Activated CD4-positive, alpha-beta T cell treated with anti-CD3 and anti-CD28 coated beads for 36 hours (primary cell): ENCODE results near the gene SET. TPM values are rescaled to one million over a fixed set of nuclear protein-coding genes. Genes with fewer than 3 reads are reported as not detected.

Experiments used
- ATAC-seq: fragments of 200-7000 bp; cut with Tn5 transposase; one replicate; pipeline ENCODE4 v1.10.0; 2021; ENCODE audit warnings: mild to moderate bottlenecking, moderate library complexity
- CTCF ChIA-PET: fragments of 350-600 bp; sonication (Branson Sonifier 250); formaldehyde crosslinking; loops from one replicate; lab custom pipeline; 2021; ENCODE audit warnings: antibody characterized with exemption; lab: Charles Lee
- POLR2A ChIA-PET: fragments of 350-600 bp; sonication (Branson Sonifier 250); formaldehyde crosslinking; loops from one replicate; lab custom pipeline; 2021; ENCODE audit warnings: antibody characterized with exemption, inconsistent platforms; lab: Charles Lee
- DNase-seq: peaks from one replicate; pipeline ENCODE4 v3.0.0-alpha.2; 2020
- H3K27ac Mint-ChIP-seq: one replicate; pipeline ENCODE4 v1.8.0; 2021; ENCODE audit warnings: mixed read lengths
- H3K27me3 Mint-ChIP-seq: one replicate; pipeline ENCODE4 v1.8.0; 2021; ENCODE audit warnings: mixed read lengths
- H3K36me3 Mint-ChIP-seq: one replicate; pipeline ENCODE4 v1.8.0; 2021; ENCODE audit warnings: low read depth, mixed read lengths
- H3K4me1 Mint-ChIP-seq: one replicate; pipeline ENCODE4 v1.8.0; 2021; ENCODE audit warnings: mixed read lengths
- H3K4me3 Mint-ChIP-seq: one replicate; pipeline ENCODE4 v1.8.0; 2021; ENCODE audit warnings: mild to moderate bottlenecking, moderate library complexity, mixed read lengths
- H3K9me3 Mint-ChIP-seq: one replicate; pipeline ENCODE4 v1.8.0; 2021; ENCODE audit warnings: low read depth, mixed read lengths
- intact Hi-C, 2 experiments: fragments of 100-400 bp; cut with DNase I in 1 of 2; cut with micrococcal nuclease in 1 of 2; formaldehyde crosslinking; loops; one replicate each; pipeline versions ENCODE4 v1.14.2 to v1.15.1; 2022 to 2024; cut with DNase I, micrococcal nuclease
- total RNA-seq, 2 experiments: library from RNA; stranded (reverse); gene quantifications; one replicate each; pipeline ENCODE4 v1.2.3, GENCODE V29; 2021

Gene SET
- total RNA-seq, 2 experiments from 2014 or later = 673 to 682 TPM

DNA sequence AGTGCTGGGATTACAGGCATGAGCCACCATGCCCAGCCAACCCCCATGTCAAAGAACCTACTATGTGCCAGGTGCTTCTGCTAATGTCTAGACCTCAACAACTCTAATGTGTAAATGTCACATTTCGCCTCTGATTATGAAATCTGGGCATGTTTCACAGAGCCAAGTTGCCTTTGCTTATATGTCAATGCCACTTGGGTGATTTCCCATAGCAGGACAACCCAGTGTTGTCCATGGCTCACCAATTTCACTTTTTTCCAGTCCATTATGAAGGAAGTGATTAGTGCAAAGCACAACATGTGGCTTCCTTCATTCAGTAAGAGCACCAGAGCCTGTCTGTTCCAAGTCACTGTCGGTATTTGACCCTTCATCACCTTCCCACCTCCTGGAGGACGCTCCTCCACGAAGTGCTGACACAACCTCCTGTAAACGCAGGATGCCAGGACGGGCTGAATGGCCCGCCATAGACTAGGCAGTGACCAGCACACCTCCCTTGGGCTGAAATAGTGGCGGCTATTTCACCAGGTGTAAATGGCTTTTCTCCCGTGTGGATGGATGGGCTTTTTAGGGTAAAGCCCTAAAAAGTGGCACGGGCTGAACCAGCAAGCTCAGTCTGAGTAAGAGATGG is 12.3 kb downstream of the SET start:
- no peaks in the 10 kb centered on the region for H3K9me3 Mint-ChIP-seq
- peak overlapping the region; percentile 73 for H3K4me3 Mint-ChIP-seq
- no peak overlapping the region for H3K27ac Mint-ChIP-seq
- intact Hi-C loops = loop anchor here (5.0 kb wide), 2 partner anchors 86 to 149 kb away; partner anchors contain the start of genes SPTAN1 (in 1 of the 2) and TBC1D13 (in 1 of the 2)
- H3K36me3 Mint-ChIP-seq = peaks cover 11% of the 10 kb centered on the region
- POLR2A ChIA-PET = interaction anchor here (0.6 kb wide), 1 partner anchor 85 kb away, joined by 4 read pairs; no protein-coding TSS in a partner anchor
- no peaks in the 10 kb centered on the region for H3K27me3 Mint-ChIP-seq
- CTCF ChIA-PET = interaction anchor here (0.7 to 1.4 kb wide), 11 partner anchors 9 to 644 kb away, joined by 3 to 24 read pairs (median 4); no protein-coding TSS in a partner anchor
- H3K4me1 Mint-ChIP-seq = peaks cover 10% of the 10 kb centered on the region
- DNase-seq = no peak
- ATAC-seq = no peak

DNA sequence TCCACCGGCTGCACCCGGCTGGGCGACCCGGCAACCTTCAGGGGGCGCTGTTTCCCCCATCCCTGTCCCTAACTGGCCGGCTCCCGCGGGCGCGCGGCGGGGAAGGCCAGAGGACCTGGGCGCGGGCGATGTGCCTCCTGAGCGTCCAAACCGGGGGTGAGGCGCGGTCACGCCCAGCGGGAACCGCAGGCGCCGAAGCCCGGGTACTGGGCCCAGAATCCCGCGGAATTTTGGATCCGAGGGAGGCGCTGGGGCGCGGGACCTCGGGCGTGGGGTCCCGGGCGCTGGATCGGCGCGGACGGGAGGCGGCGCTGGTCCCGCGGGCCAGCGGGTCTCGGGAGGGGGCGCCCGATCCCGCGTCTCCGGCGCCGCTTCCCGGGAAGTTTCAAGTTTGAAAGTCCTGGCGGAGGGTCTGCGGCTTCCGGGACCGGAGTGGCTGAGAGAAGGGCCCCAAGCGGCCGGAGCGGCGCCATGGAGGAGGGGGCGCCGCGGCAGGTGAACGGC is 13.5 kb downstream of the SET start, which contains the start of gene PKN3:
PKN3 (plus strand) TSS at position 59 of the 504 bp plus-strand sequence; CDS start at position 472, 413 bp downstream.
- peak; percentile 95 for DNase-seq
- Mint-ChIP-seq H3K4me3 (peak within 1 kb of the TSS; percentile 73), H3K27me3 (no peaks in the 10 kb centered on the region), H3K9me3 (no peaks in the 10 kb centered on the region), H3K36me3 (peaks cover 3% of the 10 kb centered on the region), H3K27ac (peak within 1 kb of the TSS; percentile 74), H3K4me1 (peaks cover 10% of the 10 kb centered on the region)
- CTCF ChIA-PET = interaction anchor here (0.6 to 1.4 kb wide), 21 partner anchors 8 to 1581 kb away, joined by 3 to 24 read pairs (median 3); partner anchors contain the start of genes CIZ1, SET and ZDHHC12
- peak; percentile 85 for ATAC-seq
- POLR2A ChIA-PET = interaction anchor here (0.6 kb wide), 2 partner anchors 22 to 90 kb away, joined by 3 read pairs; partner anchors contain the start of gene ZDHHC12
- intact Hi-C loops = loop anchor here (1.0 to 5.0 kb wide), 9 partner anchors 13 to 226 kb away; partner anchors contain the start of genes TBC1D13 (in 2 of the 2), DYNC2I2 (in 1 of the 2), ENDOG (in 1 of the 2) and SET (in 1 of the 2)

DNA sequence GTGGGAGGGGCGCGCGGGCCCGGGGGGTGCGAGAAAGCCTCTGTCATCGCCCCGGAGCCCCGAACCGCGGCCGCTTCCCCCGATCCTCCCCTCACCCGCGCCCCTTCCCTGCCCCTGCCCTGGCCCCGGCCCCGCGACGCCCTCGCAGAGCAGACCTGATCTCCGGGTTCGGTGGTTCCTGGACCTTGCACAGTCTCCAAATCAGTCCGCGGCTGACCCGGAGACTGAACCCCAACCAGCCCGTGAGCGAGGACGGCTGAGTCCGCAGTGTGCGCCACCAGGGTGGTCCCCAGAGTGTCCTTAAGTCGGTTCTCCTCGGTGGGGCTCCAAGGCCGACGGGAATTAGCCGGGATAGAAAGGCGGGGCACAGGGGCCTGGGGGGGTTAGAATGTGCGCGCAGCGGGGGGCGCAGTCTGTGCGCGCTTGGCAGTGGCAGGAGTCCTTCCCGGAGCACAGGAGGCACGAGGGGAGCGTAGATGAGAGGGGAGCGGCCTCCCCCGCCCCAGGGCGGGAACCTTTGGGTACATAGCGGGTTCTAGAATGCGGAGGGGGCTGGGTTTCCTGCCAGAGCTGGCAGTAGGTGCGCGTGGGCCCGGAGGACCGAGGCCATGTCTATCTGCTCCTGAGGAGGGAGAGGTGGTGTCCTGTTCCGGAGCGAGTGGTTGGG is 14.1 kb downstream of the SET start:
- Mint-ChIP-seq H3K9me3 (no peaks in the 10 kb centered on the region), H3K27me3 (no peaks in the 10 kb centered on the region), H3K27ac (peak overlapping the region; percentile 74), H3K4me1 (peaks cover 10% of the 10 kb centered on the region), H3K4me3 (peak overlapping the region; percentile 73), H3K36me3 (no peaks in the 10 kb centered on the region)
- DNase-seq = peak; percentile 61
- ChIA-PET CTCF (interaction anchor here (0.6 to 1.0 kb wide), 4 partner anchors 12 to 115 kb away, joined by 3 to 4 read pairs (median 3); partner anchors contain the start of genes ENDOG and ZDHHC12), POLR2A (interaction anchor here (0.7 kb wide), 1 partner anchor 15 kb away, joined by 4 read pairs; the partner anchor contains the start of gene SET)
- intact Hi-C loops = loop anchor here (1.0 to 5.0 kb wide), 9 partner anchors 14 to 226 kb away; partner anchors contain the start of genes TBC1D13 (in 2 of the 2), DYNC2I2 (in 1 of the 2), ENDOG (in 1 of the 2) and SET (in 1 of the 2)
- ATAC-seq = peak; percentile 40

DNA sequence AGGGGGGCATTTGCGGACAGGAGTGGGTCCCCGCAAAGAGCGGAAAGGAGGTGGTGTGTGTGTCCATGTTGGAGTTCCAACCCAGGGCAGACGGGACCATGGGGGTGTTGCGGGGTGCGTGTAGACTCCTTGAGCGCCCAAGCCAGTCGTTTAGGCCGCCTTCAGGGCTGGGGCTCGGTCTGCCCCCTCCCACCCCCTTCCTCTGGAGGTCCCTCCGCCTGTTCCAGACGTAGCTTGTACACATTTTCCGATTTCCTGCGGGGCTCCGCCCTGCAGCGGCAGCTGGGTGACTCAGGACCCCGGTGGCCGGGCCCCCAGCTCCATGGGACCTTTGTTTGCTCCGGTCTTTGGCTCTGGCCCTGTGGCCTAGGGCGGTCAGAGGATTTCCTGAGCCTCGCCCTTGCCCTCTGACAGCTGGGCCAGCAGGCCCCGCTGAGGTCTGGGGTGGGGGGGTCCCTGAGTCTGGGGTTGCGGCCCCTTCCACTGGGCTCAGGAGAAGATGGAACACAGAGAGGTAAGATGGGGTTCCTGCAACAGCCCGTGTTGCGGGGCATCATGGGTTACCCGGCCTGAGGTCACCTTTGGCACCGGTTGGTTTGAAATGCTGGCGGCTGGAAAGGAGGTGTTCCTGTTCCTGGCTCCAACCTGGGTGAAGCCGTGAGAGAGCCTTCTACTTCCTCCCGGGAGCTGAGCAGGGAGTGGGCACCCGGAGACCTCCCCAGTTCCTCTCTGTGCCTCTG is 14.8 kb downstream of the SET start:
- H3K36me3 Mint-ChIP-seq = no peaks in the 10 kb centered on the region
- POLR2A ChIA-PET = interaction anchor here (0.6 to 0.7 kb wide), 2 partner anchors 12 to 15 kb away, joined by 4 to 6 read pairs; partner anchors contain the start of gene SET
- H3K27ac Mint-ChIP-seq = peak overlapping the region; percentile 74
- peaks cover 10% of the 10 kb centered on the region for H3K4me1 Mint-ChIP-seq
- H3K27me3 Mint-ChIP-seq = no peaks in the 10 kb centered on the region
- H3K9me3 Mint-ChIP-seq = no peaks in the 10 kb centered on the region
- CTCF ChIA-PET = interaction anchor here (0.6 to 1.0 kb wide), 5 partner anchors 13 to 115 kb away, joined by 3 to 4 read pairs (median 3); partner anchors contain the start of genes ENDOG and ZDHHC12
- intact Hi-C loops = loop anchor here (2.0 to 5.0 kb wide), 4 partner anchors 83 to 225 kb away; partner anchors contain the start of genes TBC1D13 (in 2 of the 2) and SPTAN1 (in 1 of the 2)
- peak overlapping the region; percentile 73 for H3K4me3 Mint-ChIP-seq
- ATAC-seq (peak; percentile 10), DNase-seq (peak; percentile 59)

DNA sequence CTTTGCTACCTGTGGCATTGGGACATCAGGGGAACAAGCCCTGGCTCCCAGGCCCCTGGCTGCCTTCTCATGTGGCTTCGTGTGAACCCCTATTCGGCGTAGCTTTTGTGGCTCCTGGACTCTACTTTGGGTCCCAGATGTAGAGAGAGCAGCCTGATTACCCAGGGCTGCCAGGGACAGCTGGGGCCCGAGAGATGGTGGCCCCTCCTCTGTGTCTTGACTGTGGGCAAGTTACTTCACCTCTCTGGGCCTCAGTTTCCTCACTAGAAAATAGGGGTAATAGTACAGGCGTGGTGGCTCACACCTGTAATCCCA is 15.3 kb downstream of the SET start:
- intact Hi-C loops = loop anchor here (5.0 kb wide), 2 partner anchors 83 to 152 kb away; partner anchors contain the start of genes SPTAN1 (in 1 of the 2) and TBC1D13 (in 1 of the 2)
- ATAC-seq (no peak), DNase-seq (no peak)
- Mint-ChIP-seq H3K9me3 (no peaks in the 10 kb centered on the region), H3K4me1 (peaks cover 10% of the 10 kb centered on the region), H3K36me3 (no peaks in the 10 kb centered on the region), H3K27ac (no peak overlapping the region), H3K27me3 (no peaks in the 10 kb centered on the region), H3K4me3 (peak overlapping the region; percentile 73)
- CTCF ChIA-PET = interaction anchor here (0.7 to 1.0 kb wide), 2 partner anchors 20 to 67 kb away, joined by 3 read pairs; partner anchors contain the start of gene ZDHHC12
- POLR2A ChIA-PET = interaction anchor here (0.5 to 0.6 kb wide), 2 partner anchors 12 to 116 kb away, joined by 3 to 6 read pairs; no protein-coding TSS in a partner anchor

DNA sequence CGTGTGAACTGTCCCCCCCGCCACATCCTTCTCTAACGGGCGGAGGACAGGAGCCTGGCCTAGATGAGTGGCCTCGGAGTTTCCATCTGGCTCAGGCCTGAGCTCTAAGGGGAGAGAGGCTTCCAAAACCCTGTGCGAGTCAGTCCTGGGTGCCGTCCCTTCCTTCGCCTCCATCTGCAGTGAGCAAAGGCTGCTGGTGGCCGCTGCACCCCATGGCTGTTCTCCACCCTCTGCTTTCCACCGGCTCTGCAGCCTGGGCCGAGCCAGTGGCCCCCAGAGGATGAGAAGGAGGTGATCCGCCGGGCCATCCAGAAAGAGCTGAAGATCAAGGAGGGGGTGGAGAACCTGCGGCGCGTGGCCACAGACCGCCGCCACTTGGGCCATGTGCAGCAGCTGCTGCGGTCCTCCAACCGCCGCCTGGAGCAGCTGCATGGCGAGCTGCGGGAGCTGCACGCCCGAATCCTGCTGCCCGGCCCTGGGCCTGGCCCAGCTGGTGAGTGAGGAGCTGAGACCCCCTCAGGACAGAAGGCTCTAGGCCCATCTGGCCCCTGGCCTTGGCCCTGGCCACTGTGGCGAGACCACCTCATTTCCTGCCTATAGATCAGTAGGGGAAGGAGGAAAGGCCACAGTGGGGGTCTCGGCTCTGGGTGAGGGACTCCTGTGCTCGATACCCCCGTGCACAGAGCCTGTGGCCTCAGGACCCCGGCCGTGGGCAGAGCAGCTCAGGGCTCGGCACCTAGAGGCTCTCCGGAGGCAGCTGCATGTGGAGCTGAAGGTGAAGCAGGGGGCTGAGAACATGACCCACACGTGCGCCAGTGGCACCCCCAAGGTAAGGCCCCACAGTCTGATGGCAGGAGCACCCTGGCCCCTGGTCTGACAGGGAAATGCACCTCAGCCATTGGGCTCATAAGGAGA is 16.3 kb downstream of the SET start:
- Mint-ChIP-seq H3K4me1 (peaks cover 10% of the 10 kb centered on the region), H3K4me3 (no peak overlapping the region), H3K9me3 (no peaks in the 10 kb centered on the region), H3K36me3 (no peaks in the 10 kb centered on the region), H3K27ac (no peak overlapping the region), H3K27me3 (no peaks in the 10 kb centered on the region)
- ChIA-PET CTCF (no interaction called here), POLR2A (interaction anchor here (0.5 kb wide), 1 partner anchor 115 kb away, joined by 3 read pairs; no protein-coding TSS in a partner anchor)
- DNase-seq (no peak), ATAC-seq (no peak)
- intact Hi-C loops = no loop called here

DNA sequence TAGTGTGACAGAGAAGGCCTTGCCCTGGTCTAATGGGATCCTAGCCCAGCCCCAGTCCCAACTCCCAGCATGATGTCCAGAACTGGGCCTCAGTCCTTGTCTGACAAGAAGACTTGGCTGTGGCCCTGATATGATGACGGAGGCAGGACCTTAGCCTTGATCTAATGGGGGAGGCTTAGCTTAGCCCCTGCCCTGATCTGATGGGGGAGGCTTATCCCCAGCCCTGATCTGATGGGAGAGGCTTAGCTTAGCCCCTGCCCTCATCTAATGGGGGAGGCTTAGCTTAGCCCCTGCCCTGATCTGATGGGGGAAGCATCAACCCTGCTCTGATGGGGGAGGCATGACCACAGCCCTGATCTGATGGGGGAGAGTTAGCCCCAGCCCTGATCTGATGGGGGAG is 17.0 kb downstream of the SET start:
- intact Hi-C loops = no loop called here
- no peak overlapping the region for H3K4me3 Mint-ChIP-seq
- peaks cover 10% of the 10 kb centered on the region for H3K4me1 Mint-ChIP-seq
- ATAC-seq = no peak
- no peaks in the 10 kb centered on the region for H3K36me3 Mint-ChIP-seq
- POLR2A ChIA-PET = no interaction called here
- H3K27ac Mint-ChIP-seq = no peak overlapping the region
- no peaks in the 10 kb centered on the region for H3K9me3 Mint-ChIP-seq
- no peak for DNase-seq
- no peaks in the 10 kb centered on the region for H3K27me3 Mint-ChIP-seq
- CTCF ChIA-PET = interaction anchor here (1.0 kb wide), 1 partner anchor 21 kb away, joined by 3 read pairs; no protein-coding TSS in a partner anchor

DNA sequence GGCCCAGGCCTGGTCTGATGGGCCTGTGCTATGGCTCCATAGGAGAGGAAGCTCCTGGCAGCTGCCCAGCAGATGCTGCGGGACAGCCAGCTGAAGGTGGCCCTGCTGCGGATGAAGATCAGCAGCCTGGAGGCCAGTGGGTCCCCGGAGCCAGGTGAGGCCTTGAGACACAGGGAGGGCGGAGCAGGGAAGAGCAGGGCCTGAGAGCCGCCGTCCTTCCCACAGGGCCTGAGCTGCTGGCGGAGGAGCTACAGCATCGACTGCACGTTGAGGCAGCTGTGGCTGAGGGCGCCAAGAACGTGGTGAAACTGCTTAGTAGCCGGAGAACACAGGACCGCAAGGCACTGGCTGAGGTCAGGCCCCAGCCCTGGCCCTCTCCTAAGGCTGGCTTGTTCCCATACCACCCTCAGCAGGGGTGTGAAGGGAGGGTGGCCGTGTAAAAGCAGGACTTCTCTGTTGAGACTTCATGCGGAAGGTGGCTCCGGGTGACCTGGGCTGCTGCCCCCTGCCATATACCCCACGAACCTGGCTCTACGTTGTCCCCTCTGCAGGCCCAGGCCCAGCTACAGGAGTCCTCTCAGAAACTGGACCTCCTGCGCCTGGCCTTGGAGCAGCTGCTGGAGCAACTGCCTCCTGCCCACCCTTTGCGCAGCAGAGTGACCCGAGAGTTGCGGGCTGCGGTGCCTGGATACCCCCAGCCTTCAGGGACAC is 17.8 kb downstream of the SET start:
- ChIA-PET POLR2A (no interaction called here), CTCF (interaction anchor here (0.6 to 1.0 kb wide), 2 partner anchors 22 to 112 kb away, joined by 3 read pairs; no protein-coding TSS in a partner anchor)
- peaks cover 5% of the 10 kb centered on the region for H3K4me1 Mint-ChIP-seq
- no peak overlapping the region for H3K27ac Mint-ChIP-seq
- no peaks in the 10 kb centered on the region for H3K27me3 Mint-ChIP-seq
- H3K4me3 Mint-ChIP-seq = no peak overlapping the region
- intact Hi-C loops = no loop called here
- no peaks in the 10 kb centered on the region for H3K36me3 Mint-ChIP-seq
- ATAC-seq (no peak), DNase-seq (no peak)
- no peaks in the 10 kb centered on the region for H3K9me3 Mint-ChIP-seq

DNA sequence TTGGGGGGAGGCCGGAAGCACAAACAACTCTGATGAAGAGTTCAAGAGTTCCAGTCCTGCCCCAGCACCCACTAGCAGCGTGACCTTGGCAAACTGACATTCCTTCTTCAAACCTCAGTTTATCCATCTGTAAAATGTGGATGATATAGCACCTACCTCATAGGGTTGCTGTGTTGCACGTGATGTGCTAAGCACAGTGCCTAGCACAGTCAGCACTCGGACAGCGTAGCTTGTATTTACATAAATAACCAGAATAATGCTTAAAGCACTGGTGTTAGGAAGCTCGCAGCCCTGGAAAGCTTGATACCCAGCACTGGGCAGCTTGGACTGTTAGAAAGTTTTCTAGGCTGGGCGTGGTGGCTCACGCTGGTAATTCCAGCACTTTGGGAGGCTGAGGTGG is 18.4 kb downstream of the SET start:
- ChIA-PET CTCF (interaction anchor here (0.5 kb wide), 1 partner anchor 28 kb away, joined by 3 read pairs; no protein-coding TSS in a partner anchor), POLR2A (no interaction called here)
- ATAC-seq (no peak), DNase-seq (no peak)
- Mint-ChIP-seq H3K27ac (no peak overlapping the region), H3K9me3 (no peaks in the 10 kb centered on the region), H3K36me3 (no peaks in the 10 kb centered on the region), H3K4me3 (no peak overlapping the region), H3K27me3 (no peaks in the 10 kb centered on the region), H3K4me1 (peaks cover 5% of the 10 kb centered on the region)
- intact Hi-C loops = no loop called here
